Superior temporal gyrus (tissue), 1 donor: ENCODE data around the gene ANKIB1.
"Not testable (repeated sequence)": the region's sequence is repeated elsewhere in the genome, so short reads cannot be mapped to it uniquely, and the experiment has no call there.

ENCODE experiments used
- DNase-seq: peaks from one replicate; pipeline ENCODE4 v3.0.0-alpha.2; 2016; ENCODE audit errors: extremely low spot score

Gene ANKIB1

DNA sequence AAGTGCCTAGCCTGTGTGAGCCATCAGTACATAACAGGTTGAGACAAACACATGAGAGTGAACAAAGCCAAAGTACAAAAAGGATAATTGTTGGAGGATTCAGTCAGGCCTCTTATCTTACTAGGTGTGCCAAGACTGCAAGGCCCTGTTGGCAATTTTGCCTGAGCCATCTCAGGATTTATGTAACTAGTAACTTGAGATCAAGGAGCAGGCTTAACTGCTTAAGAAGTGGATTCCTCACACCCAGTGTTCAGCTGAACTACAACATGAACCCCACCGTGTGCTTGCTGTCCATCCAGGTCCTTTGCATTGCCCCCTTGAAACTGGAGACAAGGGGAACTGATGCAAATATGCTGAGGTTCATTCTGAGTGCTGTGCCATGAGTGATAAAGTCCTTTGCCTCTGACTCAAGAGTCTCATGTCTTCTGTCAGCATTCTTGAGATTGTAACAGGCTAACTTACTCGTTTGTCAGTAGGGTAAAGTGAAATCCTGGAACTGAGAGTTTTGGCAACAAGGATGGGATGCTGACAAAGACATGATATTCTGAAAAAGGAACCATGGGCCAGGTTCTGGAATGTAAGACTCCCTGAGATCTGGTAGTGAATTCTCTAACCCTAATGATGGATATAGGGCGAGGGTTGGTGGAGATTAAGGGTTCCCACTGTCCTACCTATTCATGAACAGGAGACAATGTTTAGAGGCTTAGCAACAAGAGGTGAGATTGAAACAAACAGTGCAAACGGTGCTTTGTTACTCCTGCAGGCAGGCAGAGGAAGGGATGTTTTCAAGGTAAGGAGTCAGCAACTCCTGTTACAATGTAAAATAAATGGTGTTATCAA lies 157.4 kb downstream of the ANKIB1 start:
- DNase-seq = no peak

DNA sequence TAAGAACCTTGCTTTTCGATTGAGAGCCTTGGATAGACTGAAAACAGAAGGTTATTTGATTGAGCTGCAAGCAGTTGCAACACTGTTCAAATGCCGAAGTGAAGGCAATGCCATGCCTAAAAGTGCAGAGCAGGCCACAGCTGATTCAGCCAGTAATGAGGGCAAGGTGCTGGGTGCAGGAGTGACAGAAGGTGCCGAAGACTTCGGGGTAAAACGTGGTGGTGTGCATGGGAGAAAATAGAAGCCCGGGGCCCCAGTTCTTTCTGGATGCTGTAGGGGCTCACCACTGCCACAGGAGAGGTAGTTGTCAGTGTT lies 157.9 kb downstream of the ANKIB1 start:
- no peak for DNase-seq

DNA sequence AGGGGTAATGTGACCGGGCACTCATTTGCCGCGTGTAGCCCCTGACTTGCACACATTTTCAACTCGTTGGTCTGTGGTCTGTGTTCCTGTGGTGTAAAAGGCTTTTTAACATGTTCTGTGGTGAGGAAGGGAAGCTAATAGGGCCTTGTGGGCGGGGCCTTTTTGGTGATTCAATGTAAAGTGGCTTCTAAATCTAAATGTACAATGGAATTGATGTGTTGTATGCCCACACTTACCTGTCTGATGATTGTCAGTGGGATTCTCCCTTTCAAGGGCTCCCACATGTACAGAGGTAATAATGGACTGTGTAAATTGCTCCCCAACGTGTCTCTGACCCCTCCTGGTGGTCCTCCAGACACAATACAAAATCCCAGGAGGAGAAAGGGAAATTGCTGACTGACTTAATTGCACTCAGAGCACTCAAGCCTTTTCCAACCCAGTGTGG lies 158.4 kb downstream of the ANKIB1 start:
- no peak for DNase-seq

DNA sequence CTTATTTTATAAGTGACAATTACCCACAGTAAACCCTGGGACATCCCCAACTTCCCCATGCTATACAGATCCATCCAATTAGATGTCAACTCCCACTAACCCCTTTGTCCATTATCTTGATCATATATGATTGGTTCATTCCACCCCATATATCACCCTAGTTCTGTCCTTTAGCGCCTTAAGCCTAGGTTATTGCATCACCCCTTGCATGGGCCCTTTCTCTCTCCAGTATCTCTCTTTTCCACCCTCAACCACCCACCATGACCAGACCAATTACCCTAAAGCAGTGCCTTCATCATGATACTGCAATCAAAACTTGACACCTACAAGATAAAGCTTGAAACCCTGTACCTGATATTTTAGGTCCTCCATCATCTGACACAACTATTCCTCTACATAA lies 163.6 kb downstream of the ANKIB1 start:
- DNase-seq = no peak

DNA sequence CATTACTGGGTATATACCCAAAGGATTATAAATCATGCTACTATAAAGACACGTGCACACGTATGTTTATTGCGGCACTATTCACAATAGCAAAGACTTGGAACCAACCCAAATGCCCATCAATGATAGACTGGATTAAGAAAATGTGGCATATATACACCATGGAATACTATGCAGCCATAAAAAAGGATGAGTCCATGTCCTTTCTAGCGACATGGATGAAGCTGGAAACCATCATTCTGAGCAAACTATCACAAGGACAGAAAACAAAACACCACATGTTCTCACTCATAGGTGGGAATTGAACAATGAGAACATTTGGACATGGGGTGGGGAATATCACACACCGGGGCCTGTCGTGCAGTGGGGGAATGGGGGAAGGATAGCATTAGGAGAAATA lies 164.4 kb downstream of the ANKIB1 start:
- not testable (repeated sequence) for DNase-seq

DNA sequence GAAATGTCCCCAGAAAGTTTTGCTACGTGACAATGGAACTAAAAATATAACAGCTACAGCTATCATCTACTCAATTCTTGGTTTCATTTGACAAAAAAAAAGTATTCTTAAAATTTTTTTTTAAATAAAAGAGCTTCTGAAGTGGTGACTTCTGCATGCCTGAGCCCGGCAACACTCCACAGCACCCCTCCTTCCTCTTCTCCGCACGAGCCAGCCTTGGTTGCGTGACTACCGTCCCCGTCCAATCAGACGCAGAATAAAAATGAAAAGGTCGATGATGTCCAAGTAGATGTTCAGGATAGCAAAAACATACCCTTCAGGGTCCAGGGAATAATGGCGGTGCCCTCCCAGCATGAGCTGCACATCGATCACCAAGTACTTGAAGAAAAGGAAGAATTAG lies 167.0 kb downstream of the ANKIB1 start:
- no peak for DNase-seq

DNA sequence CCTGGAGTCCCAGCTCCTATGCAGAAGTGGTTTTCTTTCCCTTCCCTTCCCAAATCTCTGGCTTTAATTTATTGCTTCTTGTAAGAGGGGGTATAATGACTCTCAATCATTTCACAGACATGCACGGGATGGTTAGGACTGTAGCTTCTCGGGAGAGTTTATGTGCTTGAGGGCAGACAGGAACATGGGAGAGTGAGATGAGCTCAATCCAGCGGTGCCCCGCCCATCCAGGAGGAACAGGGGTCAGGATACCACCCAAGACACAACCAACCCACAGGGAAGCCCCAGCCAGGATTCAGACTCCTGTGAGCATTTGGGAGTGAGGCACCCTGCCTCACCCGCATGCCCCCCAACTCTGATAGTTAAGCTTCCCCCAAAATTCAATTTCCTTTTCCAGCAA lies 167.8 kb downstream of the ANKIB1 start:
- DNase-seq = no peak

DNA sequence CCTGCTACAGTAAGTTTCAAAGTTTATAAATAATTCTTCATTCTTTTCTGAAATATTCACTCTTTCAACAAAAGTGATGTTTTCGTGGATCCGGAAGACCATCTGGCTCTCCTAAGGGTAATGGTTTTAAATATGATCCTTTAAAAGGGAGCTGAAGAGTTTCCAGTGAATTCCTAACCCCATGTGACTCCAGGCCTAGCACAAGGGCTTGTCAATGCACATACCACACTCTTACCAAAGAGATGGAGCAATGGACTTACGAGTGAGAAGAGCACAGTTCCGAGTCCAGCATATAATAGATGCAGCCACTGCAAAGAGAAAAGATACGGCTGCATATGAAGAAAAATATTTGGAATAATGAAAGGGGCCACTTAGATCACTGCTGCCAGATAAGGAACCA lies 169.5 kb downstream of the ANKIB1 start:
- DNase-seq = no peak

DNA sequence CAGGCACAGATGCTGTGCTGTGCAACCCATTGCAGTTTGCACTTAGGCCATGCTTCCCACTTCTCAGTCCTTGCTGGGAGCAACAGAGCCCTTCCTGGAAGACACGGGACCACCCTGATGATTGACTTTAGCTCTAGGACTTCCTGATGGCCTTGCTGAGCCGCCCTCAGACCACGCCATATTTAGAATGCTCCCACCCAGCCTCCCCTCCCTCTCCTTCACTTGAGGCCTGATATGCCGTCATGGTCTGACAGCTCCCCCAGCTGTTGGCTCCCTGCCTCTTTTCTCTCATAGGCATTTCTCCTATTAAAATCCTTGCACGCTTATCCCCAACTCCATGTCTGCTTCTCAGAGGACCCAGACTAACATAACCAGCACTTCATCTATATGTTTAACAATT lies 172.1 kb downstream of the ANKIB1 start:
- no peak for DNase-seq

DNA sequence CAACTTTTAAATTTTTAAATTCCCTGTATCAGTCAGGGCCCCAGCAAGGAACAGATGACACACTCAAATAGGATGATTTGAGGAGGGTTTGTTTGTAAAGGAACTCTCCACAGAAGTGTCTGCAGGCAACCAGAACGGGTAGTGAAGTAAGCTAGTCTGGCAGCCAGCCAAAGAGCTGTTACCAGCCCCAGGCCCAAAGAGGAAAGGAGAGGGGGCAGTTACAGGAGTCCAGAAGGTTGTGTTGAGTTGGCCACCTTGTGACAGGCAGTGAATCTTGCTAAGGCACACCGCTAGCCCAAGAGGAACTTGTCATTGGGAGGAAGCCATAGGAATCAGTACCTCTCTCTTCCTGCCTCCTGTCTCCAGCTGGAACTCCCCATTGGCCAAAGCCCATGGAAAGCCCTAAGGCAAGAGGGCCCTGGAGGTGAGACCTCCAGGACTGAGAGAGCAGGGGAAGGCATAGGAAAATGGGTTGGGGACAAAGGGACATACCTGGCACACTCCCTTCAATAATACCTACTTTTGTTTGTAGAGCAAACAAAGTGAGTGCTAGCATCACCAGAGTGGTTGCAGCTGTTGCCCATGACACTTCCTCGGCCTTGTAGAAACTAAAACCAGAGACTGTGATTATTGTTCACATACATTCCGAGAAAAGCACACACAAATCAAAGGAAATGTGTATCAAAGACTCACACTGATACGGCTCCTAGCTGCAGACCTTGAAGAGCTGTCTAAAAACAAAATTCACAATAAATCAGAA lies 176.1 kb downstream of the ANKIB1 start:
- DNase-seq = no peak

DNA sequence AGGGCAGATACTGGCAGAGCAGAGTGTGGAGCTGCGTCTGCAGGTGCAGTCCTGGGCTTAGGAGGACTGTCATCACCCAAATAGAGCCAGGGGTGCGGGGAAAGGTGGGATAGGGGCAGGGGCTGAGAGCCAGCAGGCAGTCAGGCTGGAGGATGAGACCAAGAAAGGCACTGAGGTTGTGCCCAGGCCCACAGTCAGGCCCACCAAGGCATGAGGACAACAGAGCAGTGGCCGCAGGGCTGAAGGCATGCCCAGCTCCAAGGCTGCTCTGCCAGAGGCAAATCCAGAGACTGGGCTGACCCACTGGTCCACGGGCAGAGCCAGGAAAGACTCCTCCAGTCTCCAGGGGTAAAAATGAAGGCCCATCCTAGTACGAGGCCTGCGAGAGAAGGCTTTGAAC lies 177.2 kb downstream of the ANKIB1 start:
- DNase-seq = no peak

DNA sequence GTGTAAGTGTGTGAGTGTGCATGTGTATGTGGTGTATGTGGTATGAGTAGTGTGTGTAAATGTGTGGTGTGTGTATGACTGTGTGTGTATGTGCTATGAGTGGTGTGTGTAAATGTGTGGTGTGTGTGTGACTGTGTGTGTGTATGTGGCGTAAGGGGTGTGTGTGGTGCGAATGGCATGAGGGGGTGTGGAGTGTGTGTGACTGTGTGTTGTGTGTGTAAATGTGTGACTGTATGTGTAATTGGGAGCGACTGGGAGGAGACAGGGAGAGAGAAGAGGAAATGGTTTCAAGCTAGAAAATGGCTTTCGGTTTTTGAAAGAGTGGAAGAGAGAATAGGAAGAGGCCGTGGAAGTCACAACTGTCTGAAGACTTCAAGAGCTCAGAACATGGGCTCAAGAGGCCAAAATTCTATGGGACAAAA lies 177.9 kb downstream of the ANKIB1 start:
- DNase-seq = no peak

DNA sequence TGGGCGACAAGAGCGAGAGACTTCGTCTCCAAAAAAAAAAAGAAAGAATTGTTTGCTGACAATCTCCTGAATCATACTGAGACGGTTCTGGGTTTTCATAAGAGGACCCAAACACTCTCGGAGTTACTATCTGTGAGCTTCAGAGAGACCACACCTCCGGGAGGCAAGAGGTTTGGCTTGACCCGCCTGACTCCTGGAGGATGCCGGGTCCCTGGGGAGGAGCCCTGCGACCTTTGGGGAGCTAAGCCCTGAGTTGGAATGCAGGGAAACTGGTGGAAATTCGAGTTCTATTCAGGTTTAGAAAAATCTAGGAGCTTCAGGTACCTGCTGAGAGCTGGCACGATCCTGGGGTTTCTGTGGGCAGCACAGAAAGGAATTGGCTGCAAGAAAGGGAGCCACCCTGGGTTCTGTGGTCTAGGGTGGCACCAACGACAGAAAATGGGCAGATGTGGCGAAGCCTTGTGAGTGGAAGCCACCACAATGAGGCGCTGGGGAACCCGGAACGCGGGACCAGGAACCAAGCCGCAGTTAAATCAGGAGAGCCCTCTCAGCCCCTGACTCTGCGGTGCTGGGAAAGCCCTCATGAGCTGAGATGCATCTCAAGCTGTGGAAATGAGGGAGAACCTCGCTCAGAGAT lies 179.7 kb downstream of the ANKIB1 start:
- no peak for DNase-seq

DNA sequence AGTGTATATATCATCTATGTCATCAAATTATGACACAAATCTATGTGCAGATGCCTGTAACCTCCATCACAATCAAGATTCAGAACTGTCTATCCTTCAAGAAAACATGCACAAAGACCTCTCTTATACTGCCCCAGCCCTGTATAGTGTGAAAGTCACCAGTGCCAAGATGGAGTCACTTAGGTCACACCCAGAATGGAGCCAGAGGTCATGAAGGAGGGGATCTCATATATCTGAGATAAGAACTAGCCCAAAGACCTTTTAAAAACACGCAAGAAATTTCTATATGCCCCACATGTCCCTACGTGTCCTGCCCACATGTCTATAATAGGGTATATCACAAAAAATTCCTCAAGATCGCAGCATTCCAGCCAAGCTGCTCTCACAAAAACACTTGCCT lies 181.4 kb downstream of the ANKIB1 start:
- DNase-seq = no peak

DNA sequence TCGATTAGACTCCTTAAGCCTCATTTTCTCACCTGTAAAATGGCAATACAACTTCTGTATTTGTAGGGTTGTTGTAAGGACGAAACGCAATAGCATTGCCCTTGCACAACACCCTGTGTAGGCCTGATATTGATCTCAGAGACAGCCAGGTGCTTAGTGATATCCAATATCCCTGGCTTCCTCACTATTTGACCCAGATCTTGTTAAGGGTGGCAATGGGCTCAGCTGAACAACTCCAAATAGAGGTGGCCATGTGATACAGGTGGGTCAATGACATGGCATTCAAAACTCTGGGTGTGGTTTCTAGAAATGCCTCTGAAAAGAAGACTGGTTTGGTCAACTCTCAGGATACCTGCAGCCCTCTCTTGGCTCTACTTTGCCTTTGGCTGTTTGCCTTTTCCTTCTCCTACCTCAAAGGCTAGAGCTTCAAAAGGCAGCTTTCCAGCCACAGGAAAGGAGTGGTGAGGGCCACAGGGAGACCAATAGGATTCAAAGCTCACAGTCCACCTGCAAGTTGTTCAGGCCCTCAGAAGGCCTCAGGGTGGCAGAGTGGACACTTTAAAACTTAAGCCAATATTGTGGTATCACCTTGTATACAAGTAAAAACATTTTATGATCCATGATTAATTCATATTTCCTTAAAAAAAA lies 186.6 kb downstream of the ANKIB1 start:
- no peak for DNase-seq

DNA sequence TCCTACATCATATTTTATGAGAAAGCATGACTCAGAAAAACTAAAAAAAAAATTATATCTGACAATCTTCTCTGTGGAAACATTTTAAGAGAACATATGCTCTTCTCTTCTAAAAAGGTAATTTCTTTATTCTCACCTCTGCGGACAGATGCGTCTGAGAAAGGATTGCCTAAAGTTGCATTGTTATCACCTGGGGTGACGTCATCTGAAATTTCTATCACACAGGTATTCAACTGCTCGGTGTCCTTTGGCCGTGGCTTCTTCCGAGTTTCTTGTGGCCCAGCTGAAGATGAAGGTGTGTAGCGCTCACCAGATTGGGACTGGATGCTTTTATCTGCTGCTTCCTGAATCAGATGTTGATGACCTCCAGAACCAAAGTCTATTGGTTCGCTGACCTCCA lies 187.2 kb downstream of the ANKIB1 start:
- DNase-seq = no peak

DNA sequence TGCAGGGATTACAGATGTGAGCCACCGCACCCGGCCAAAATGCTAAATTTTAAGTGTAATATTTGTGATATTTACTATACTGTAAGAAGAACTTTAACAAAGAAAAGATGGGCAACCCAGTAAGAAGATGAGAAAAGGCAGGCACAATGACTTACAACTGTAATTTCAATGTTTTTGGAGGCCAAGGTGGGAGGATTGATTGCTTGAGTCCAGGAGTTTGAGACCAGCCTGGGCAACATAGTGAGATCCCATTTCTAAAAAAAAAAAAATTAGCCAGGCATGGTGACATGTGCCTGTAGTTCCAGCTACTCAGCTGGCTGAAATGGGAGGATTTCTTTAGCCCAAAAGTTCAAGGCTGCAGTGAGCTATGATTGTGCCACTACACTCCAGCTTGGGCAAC lies 189.8 kb downstream of the ANKIB1 start:
- no peak for DNase-seq

DNA sequence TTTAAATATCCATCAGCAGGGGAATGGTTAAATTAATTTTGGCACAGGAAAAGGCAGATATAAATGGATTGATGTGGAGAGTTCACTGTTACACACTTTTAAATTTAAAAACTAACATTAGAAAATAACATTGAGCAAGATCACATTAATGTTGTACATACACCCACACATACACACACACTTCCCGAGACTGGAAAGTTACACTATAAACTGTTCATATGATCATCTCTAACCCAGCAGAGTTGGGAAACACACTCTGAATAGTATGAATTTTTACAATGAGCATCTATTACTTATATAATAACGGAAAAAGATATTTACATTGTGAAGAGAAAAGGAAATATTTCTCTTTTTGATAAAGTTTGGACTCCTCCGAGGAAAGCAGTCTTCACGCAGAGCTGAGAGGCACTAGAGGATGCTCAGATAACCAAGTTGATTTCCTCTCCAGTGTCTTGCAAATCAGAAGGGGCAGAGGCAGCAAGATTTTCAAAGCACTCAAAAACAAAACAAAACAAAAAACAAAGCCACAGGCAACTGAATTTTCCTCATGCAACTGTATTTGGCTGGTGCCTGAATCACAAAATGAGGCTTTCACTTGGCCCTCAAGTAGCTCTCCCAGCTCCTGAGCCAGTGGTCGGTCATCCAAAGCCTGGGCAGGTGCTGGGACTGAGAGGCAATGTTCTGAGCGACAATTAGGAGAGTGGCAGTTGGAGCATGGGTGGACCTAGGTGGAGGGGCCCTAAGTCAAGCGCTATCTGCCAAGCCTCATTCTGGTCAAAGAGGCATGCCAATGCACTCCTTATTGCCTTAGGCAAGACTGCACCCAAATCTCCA lies 191.1 kb downstream of the ANKIB1 start:
- DNase-seq = no peak

DNA sequence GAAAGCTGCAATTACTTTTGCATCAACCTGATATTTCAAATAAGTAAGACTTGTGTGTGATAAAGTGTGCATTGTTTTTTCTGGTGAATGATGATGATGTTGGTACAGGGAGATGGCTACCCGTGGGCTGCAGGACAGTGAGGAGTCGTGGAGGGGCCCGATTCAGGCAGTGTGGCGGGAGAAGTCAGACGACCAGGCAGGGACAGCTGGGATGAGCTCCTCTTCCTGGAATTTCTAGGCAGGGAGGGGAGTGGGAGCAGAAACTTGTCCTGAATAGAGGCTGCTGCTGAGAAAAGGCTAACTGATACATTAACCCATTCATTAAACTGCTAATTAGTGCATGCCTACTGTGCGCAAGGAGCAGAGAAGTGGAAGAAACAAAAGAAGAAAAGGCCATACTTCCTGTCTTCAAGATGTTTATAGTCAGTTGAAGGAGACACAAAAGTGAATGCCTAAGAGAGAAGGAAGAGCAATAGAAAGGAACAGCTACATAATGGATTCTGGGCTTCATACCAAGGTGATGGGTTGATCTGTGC lies 192.2 kb downstream of the ANKIB1 start:
- no peak for DNase-seq

DNA sequence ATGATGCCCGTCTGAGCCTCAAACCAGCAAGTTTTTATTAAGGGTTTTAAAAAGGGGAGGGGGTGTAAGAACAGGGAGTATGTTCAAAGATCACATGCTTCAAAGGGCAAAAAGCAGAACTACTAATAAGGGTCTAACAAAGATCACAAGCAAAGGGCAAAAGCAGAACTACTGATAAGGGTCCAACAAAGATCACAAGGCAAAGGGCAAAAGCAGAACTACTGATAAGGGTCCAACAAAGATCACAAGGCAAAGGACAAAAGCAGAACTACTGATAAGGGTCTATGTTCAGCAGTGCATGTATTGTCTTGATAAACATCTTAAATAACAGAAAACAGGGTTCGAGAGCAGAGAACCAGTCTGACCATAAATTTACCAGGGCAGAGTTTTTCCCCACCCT lies 196.9 kb downstream of the ANKIB1 start:
- DNase-seq = not testable (repeated sequence)

DNA sequence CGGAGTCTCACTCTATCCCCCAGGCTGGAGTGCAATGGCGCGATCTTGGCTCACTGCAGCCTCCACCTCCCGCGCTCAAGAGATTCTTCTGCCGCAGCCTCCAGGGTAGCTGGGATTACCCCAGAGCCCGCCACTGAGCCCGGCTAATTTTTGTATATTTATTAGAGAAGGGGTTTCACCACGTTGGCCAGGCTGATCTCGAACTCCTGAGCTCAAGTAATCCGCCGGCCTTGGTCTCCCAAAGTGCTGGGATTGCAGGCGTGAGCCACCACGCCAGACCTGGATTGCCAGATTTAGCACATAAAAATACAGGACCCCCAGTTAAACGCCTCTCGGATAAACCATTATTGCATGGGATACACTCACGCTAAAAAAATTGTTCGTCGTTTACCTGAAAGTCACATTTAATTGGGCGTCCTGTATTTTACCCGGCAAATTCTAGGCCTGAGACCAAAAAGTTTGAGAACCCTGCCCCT lies 201.1 kb downstream of the ANKIB1 start:
- no peak for DNase-seq
